HL-60/S4 (cell line): ENCODE measurements around the gene WDR7.

Experiments
- in situ Hi-C: fragments of 300-500 bp; cut with MboI; formaldehyde crosslinking; loops from 2 replicates; pipeline ENCODE4 v1.14.3; 2022; ENCODE audit warnings: low sequenced_read_pairs

The WDR7 gene

DNA sequence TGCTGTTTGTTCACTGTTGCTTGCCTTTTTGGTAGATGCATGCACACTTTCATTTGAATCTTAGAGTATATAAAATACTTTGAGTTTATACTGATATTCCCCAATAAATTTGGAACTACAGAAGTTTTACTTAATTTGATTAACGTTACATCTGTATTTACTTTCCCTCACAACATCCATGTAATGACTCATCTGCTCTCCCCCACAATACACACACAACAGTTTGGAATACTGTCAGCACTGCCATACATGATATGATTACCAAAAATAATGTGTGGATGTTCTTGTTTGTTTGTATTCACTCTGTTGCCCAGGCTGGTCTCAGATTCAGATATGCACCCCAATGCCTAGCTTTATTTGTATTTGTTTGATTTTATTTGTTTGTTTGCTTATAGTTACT lies 144.2 kb downstream of the WDR7 start:
- in situ Hi-C loops, result no loop called here

GRCh38 chr18:56799756-56800155 lies 148.6 kb downstream of the WDR7 start:
- in situ Hi-C loops, result no loop called here

DNA sequence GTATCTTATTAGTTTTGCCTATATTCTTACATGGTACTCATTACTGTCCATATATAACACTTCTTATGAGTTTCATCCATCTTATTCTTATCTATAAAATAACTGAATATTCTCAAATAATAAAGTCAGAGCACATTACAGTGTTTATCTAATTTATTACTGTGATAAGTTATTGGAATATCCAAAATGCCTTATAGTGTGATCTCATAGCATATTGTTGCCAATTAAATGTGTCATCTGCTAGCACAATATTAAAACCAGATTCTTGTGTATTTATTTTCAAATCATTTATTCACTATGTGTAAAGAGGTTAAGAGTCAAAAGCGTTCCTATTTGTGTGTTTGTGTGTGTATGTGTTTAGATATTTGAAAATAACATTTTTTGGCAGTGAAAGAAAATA lies 151.9 kb downstream of the WDR7 start:
- in situ Hi-C loops, result no loop called here

GRCh38 chr18:56804395-56804794 lies 153.2 kb downstream of the WDR7 start:
- in situ Hi-C loops, result no loop called here

GRCh38 chr18:56807901-56808300 lies 156.7 kb downstream of the WDR7 start:
- in situ Hi-C loops, result no loop called here

GRCh38 chr18:56812674-56813073 lies 161.5 kb downstream of the WDR7 start:
- in situ Hi-C loops, result no loop called here

GRCh38 chr18:56815926-56816325 lies 164.8 kb downstream of the WDR7 start:
- in situ Hi-C loops, result no loop called here

DNA sequence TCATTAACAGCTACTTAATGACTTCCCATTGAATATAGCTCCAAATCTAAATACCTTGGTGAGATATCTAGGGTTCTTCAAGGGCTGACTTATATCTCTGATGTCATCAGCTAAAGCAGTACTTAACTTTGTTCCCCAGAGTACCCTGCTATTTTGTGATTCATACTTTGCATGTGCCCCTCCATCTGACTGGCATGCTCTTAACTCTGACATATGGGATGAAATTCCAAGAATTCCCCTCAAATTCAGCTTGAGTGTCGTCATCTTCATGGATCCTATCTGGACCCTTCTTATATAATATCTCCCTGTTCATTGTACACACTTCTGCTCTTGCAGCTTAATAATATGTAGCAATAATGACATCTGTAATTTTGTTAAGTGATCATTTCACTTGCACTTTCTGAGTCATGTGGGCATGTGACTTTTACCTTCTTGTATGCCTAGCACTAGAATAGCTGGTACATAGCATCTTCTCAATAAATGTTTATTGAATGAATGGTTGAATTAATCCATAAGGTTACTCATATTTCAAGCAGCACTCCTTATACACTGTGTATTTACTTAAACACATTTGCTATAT lies 172.9 kb downstream of the WDR7 start:
- in situ Hi-C loops, result no loop called here

DNA sequence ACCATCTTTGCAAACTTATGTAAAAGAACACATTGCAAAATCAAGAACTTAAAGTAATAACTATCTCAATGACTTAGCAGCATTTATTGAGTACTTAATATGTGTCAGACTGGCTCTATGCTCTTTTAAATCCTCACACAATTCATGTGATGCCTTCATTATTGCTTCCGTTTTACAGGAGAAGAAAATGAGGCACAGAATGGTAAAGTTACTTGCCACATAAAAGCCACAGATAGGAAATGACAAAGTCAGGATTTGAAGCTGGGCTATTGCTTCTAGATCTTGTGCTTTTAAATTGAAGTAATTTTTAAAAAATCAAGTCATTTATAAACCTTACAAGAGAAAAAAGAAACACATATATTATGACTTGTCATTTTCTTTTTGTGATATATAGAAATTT lies 174.2 kb downstream of the WDR7 start:
- in situ Hi-C loops, result no loop called here

- in situ Hi-C loops, result no loop called here
Measured at GRCh38 chr18:56825878-56826277, 174.7 kb downstream of the WDR7 start.

GRCh38 chr18:56831988-56832387 lies 180.8 kb downstream of the WDR7 start:
- in situ Hi-C loops, result no loop called here

GRCh38 chr18:56835331-56835730 lies 184.2 kb downstream of the WDR7 start:
- in situ Hi-C loops, result no loop called here

GRCh38 chr18:56836173-56836572 lies 185.0 kb downstream of the WDR7 start:
- in situ Hi-C loops, result no loop called here

GRCh38 chr18:56841836-56842235 lies 190.7 kb downstream of the WDR7 start:
- in situ Hi-C loops, result no loop called here

DNA sequence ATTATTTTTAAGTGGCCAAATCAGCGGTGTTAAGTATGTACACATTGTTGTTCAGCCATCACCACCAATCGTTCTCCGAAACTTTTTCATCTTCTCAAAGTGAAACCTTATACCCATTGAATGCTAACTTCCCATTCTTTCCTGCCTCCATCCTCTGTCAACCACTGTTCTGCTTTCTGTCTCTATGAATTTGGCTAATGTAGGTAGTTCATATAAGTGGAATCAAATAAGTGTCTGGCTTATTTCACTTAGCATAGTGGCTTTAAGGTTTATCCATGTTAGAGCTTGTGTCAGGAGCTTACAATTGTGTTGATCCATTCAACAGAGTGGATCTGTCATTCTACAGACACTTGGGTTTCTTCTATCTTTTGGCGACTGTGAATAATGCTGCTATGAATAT lies 192.1 kb downstream of the WDR7 start:
- in situ Hi-C loops, result no loop called here

GRCh38 chr18:56844556-56844955 lies 193.4 kb downstream of the WDR7 start:
- in situ Hi-C loops, result no loop called here

- in situ Hi-C loops, result no loop called here
Measured at GRCh38 chr18:56851774-56852173, 200.6 kb downstream of the WDR7 start.

- in situ Hi-C loops, result no loop called here
Measured at GRCh38 chr18:56853961-56854360, 202.8 kb downstream of the WDR7 start.

DNA sequence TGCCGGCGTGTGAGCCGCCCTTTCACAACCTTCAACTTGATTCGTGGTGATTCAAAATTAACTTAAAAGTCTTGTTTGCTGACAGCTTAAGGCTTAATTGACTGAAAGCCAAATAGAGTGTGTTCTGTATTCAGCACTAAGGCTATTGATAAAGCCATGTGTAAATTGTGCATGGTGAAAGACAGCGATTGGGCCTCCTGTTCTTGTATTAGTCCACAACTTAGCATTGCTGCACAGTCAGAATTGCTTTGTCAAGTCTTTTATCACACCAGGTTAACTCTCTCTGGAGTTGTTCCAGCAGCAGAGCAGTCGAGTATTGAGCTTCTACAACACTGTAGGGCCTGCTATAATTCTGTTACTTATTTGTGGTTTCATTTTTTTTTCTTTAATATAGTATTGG lies 210.1 kb downstream of the WDR7 start:
- in situ Hi-C loops, result no loop called here

GRCh38 chr18:56869189-56869777 lies 218.1 kb downstream of the WDR7 start:
- in situ Hi-C loops, result no loop called here

- in situ Hi-C loops, result no loop called here
Measured at GRCh38 chr18:56870982-56871381, 219.8 kb downstream of the WDR7 start.

DNA sequence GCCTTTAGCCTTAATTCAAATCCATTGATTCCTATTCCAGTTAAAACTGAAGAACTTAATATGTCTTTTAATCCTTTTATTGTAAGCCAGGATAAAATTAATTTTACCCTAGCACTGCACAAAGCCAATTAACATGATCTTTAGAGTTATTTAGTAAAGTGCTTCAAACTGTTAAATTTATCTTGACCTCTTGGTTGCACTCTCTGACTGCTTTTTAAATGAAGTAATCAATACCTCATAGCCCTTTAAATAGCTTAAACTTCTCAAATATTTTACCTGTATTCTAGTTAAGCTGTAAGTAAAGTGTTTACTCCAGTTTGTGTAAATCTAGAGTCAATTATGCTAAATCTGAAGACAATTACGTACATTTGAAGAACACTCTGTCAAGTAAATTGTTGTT lies 221.0 kb downstream of the WDR7 start:
- in situ Hi-C loops, result no loop called here

DNA sequence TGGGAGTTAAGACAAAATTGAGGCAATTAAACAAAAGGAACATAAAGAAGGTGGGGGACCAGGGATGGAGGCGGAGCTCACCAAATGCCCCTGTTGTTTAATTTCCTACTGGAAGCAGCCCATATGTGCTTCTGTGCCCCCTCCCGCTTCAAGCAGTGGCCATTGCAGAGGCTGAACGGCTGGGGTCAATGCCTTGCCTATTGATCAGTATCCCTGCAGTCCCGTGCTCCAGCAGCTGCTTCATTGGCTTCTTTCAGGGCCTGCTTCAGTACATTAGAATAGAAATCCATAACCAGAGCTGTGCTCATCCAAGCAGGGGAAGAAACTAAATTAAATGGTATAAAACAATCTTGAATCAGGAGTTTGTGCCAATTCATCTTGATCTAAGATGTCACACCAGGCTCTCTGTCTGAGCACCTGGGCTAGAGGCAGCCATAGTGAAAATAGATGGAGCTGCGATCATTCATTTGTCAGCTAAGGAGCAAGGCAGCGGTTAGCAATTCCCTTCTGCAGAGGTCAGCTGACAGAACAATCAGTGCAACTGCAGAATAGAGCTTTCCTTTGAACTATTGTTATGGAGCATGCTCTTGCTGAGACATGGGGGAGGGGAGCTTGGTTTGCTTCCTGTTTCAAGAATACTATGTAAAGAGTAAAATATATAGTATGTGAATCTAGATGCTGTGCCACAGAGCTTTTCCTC lies 222.4 kb downstream of the WDR7 start:
- in situ Hi-C loops, result no loop called here
